GM19035 (cell line): ENCODE measurements around the gene NDUFC2.
A peak's percentile ranks its signal among the peaks of the same experiment; 100 is the strongest.
"Not testable (repeated sequence)": the region's sequence is repeated elsewhere in the genome, so short reads cannot be mapped to it uniquely, and the experiment has no call there.

Experiments used
- ATAC-seq: cut with Tn5 transposase; IDR thresholded peaks from one replicate; pipeline ENCODE4 v1.9.1; 2021; ENCODE audit not compliant: unreplicated experiment

NDUFC2 gene

GRCh38 chr11:78079232-78080083 lies at the start of gene NDUFC2:
NDUFC2 (minus strand) TSS chr11:78079862; CDS start chr11:78079744, 118 bp downstream.
- peak; percentile 88 for ATAC-seq

GRCh38 chr11:78127403-78127802 lies 47.7 kb upstream of the NDUFC2 start:
- no peak for ATAC-seq

DNA sequence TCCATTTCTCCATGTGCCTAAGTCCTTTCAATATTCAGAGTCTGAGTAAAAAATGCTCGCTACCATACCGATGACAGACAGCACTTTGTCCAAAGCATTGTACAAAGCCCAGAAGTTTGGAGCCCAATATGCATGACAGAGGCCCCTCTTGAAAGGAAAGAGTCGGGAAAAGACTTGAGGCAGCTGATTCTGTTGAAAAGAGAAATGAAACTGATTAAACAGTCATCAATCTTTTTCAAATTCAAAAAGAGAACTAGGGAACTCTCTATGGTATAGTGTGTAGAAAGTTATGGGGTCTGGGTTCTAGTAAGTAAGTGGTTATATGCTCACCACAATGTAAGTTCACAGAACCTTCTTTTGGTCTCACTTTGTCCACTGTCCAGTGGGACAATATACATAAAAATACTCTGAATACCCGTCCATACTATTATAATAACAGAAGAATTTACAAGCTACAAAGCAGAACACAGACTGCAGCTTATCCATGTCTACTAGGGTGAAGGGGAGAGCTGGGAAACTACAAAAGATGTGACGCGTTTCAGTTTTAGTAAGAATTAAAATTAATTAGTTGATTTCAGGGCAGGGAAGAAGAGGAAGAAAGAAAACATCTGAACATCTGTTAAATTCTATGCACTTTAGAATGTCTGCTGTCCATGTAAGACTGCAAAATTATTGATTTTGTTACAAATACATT lies 33.1 kb upstream of the NDUFC2 start:
- ATAC-seq = no peak

GRCh38 chr11:78111298-78111697 lies 31.6 kb upstream of the NDUFC2 start:
- no peak for ATAC-seq

DNA sequence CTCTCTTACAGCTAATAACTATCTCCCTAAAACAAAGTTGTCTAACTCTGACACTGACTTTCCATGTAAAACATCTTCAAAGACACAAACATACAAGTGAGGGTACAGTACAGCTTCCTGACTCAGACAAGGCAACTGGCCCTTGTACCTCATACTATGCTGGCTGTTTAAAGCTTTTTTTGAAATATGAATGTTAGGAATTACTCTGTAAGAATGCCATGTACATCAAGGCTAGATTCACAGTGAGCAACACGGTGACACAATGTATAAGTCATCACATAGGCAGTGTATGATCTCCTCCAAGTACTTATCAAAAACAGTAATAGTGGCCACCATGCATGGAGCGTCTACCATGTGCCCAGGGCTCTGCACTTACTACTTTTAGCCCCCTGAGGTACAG lies 31.2 kb upstream of the NDUFC2 start:
- ATAC-seq = no peak

DNA sequence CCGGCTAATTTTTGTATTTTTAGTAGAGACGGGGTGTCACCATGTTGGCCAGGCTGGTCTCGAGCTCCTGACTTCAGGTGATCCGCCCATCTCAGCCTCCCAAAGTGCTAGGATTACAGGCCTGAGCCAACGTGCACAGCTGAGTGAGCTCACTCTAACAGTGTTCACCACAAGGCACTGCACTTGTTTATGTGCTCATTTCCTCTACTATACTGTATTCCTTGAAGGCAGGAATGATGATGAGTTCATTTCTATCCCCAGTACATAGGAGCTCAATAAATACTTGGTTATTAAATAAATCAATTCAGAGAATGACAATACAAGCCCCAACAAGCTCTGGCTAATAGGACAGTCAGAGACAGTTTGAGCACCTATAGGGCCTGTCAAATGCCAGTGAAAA lies 30.7 kb upstream of the NDUFC2 start:
- ATAC-seq = no peak

DNA sequence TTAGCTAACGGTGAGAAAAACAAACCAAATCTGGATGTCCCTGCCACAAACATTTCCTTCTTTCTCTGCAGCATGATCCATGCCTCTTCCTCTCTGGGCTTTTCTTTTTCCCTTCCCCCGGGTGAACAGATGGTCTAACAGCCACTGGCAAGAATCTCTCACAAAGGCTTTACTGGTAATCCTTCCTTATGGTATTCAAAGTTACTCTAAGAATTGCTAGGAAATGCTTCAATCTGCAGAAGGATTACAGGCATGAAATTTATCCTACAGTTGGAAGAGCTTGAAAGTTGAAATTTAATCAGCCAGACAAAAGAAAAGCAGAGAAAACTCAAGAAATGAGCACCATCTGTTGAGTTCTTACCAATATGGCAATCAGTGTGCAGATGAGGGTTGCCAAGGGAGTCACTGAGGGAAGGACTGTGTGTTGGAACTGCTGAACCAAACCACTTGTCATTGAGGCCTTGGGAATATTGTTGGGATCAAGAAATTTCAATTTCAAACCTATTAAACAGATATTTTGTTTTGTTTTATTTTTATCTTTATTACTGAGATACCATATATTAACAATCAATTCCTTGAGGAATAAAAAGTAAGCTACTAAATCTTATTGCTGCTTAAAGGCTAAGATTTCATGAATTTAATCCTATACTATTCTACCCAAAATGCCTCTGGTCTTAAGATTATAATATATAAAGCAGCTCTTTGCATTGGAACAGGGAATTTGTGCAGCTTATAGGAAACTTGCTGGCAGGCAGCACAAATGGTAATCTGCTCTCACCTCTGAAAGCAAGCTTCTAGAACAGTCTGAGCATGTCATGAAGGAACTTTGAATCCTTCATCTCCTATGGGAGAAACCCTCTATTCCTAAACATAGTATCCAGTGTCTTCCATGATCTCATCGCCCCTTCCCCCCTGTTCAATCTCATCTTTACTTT lies 29.7 kb upstream of the NDUFC2 start:
- no peak for ATAC-seq

DNA sequence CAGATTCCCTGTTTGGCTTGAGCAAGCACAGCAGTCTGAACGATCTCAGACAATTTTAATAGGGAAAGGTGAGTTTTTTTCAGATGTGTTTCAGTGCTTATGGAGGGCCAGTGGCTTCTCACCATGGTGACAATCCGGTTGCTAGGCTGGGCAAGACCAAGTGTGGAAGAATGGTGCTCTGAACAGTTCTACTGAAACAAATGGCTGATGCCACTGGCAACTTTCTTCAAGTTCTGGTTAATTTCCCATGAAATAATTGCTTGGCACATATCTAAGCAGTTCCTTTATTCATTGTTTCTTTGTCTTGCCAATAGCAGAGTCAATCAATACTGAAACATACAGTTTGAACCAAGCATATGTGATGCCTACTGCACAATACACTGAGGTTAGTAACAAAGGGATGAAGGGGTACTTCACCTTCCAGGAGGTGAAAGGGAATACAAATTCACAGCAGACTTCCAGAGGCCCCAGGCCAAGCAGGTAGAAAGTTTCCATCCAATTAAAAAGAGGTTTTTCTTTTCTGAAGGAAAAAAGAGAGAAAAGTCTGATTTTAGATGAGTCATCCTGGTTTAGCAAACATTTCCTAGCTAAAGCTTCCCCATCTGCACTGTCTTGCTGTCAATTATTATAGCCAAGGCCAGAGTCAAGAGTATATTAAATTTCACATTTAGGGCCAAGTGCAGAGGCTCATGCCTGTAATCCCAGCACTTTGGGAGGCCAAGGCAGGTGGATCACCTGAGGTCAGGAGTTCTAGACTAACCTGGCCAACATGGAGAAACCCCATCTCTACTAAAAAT lies 21.2 kb upstream of the NDUFC2 start:
- no peak for ATAC-seq

DNA sequence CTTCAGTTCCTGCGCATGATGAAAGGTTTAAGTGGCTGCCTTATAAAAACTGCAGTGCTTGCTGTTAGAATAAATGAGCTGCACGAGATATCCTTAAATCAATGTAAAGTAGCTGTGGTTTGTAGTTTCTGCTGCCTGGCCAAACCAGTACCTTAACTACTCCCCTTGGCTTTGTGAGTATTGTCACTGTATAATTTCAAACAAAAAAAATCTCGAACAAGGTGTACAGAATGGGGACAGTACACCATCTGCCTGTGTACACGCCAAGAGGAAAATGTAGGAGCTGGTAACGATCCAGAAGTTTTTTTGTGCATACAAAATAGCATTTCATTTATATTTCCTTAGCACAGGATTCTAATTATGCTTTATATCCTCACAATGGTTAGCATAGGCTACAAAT lies 20.6 kb upstream of the NDUFC2 start:
- ATAC-seq = no peak

- no peak for ATAC-seq
These were observed 20.0 kb upstream of the NDUFC2 start for GRCh38 chr11:78099666-78100065.

- ATAC-seq = no peak
These were observed 18.2 kb upstream of the NDUFC2 start for GRCh38 chr11:78097666-78098385.

GRCh38 chr11:78094250-78094649 lies 14.6 kb upstream of the NDUFC2 start:
- no peak for ATAC-seq

DNA sequence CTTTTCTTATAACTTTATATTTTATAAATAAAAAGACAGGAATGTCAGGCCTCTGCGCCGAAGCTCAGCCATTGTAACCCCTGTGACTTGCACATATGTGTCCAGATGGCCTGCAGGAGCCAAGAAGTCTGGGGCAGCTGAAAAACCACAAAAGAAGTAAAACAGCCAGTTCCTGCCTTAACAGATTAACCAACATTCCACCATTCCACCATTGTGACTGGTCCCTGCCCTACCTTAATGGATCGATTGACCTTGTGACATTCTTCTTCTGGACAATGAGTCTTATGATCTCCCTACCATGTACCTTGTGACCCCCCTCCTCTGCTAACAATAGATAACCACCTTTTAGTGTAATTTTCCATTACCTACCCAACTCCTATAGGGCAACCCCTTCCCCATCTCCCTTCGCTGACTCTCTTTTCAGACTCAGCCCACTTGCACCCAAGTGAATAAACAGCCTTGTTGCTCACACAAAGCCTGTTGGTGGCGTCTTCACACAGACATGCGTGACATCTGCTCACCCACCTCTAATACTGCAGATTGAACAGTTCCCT lies 6.9 kb upstream of the NDUFC2 start:
- not testable (repeated sequence) for ATAC-seq

GRCh38 chr11:78085972-78086371 lies 6.3 kb upstream of the NDUFC2 start:
- ATAC-seq = no peak

GRCh38 chr11:78084506-78084905 lies 4.8 kb upstream of the NDUFC2 start:
- ATAC-seq = not testable (repeated sequence)

DNA sequence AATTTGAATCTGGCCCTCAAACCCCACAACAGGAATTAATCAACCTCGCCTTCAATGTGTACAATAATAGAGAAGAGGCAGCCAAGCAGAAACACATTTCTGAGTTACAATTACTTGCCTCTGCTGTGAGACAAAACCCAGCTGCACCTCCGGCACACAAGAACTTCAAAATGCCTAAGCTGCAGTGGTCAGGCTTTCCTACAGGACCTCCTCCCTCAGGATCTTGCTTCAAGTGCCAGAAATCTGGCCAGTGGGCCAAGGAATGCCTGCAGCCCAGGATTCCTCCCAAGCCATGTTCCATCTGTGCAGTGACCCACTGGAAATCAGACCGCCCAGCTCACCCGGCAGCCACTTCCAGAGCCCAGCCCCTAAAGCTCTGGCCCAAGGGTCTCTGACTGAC lies 3.4 kb upstream of the NDUFC2 start:
- ATAC-seq = no peak

- ATAC-seq = no peak
These were observed 2.5 kb upstream of the NDUFC2 start for GRCh38 chr11:78082146-78082545.

GRCh38 chr11:78081583-78081982 lies 1.9 kb upstream of the NDUFC2 start:
- no peak for ATAC-seq

- no peak for ATAC-seq
These were observed 1.3 kb upstream of the NDUFC2 start for GRCh38 chr11:78080818-78081495.
